ENCODE measurements around the gene RND2. TPM values are rescaled to one million over a fixed set of nuclear protein-coding genes. Genes with fewer than 3 reads are reported as not detected.

RND2 gene
- total and polyA plus RNA-seq, 2 experiments from 2014 or later, result 18.5 to 22.9 TPM

DNA sequence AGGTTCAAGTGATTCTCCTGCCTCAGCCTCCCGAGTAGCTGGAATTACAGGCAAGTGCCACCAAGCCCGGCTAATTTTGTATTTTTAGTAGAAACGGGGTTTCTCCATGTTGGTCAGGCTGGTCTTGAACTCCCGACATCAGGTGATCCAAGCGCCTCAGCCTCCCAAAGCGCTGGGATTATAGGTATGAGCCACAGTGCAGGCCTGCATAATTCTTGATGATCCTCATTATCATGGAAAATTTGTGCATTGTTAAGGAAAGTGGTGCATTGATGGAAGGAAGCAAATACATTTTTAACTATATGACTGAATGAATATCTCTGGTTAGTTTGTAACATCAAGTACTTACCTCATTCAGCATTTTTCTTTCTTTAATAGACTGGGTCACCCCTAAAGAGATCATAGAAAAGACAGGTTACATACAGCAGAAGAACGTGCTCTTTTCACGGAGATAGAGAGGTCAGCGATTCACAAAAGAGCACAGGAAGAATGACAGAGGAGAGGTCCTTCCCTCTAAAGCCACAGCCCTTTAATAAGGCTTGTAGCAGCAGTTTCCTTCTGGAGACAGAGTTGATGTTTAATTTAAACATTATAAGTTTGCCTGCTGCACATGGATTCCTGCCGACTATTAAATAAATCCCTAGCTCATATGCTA, 38.1 kb downstream of the RND2 start:
- H3K4me1 ChIP-seq (ENCODE audit: insufficient read depth), result peaks cover 32% of the 10 kb centered on the region
- peak; percentile 69; the same call in 1 of the 2 replicates for TF ChIP-seq NANOG (IDR thresholded peaks at IDR 0.05; ENCODE audit: borderline replicate concordance)
- TF ChIP-seq, protein P1, sequence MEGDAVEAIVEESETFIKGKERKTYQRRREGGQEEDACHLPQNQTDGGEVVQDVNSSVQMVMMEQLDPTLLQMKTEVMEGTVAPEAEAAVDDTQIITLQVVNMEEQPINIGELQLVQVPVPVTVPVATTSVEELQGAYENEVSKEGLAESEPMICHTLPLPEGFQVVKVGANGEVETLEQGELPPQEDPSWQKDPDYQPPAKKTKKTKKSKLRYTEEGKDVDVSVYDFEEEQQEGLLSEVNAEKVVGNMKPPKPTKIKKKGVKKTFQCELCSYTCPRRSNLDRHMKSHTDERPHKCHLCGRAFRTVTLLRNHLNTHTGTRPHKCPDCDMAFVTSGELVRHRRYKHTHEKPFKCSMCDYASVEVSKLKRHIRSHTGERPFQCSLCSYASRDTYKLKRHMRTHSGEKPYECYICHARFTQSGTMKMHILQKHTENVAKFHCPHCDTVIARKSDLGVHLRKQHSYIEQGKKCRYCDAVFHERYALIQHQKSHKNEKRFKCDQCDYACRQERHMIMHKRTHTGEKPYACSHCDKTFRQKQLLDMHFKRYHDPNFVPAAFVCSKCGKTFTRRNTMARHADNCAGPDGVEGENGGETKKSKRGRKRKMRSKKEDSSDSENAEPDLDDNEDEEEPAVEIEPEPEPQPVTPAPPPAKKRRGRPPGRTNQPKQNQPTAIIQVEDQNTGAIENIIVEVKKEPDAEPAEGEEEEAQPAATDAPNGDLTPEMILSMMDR (conservative IDR thresholded peaks at IDR 0.05; ENCODE audit: low read depth in 2 of 2), result no peak
- peaks cover 24% of the 10 kb centered on the region for H3K4me1 Mint-ChIP-seq
- peak overlapping the region; percentile 25; the same call in 1 of the 2 replicates for H3K4me2 ChIP-seq
- DNase-seq (ENCODE audit: low spot score), result peak; percentile 18
- no peaks in the 10 kb centered on the region for H4K20me1 ChIP-seq (replicated peaks; ENCODE audit: insufficient read depth)
- no peaks in the 10 kb centered on the region for H3K27me3 ChIP-seq (ENCODE audit: insufficient read depth)
- no peak overlapping the region for H2AFZ ChIP-seq
- H3K27ac ChIP-seq (ENCODE audit: low read depth), result peak overlapping the region; percentile 39
- H3K27me3 Mint-ChIP-seq (ENCODE audit: insufficient read depth, low read depth, poor library complexity), result peaks cover 10% of the 10 kb centered on the region
- H3K4me3 Mint-ChIP-seq, result no peak overlapping the region; the same call in 2 of the 3 replicates
- H3K36me3 ChIP-seq (ENCODE audit: insufficient read depth), result no peaks in the 10 kb centered on the region
- peaks cover 3% of the 10 kb centered on the region; the same call in 1 of the 2 replicates for H3F3A ChIP-seq (replicated peaks; ENCODE audit: low read depth)
- no peak overlapping the region for H3K4me3 ChIP-seq
- no peaks in the 10 kb centered on the region for H3K79me2 ChIP-seq (replicated peaks; ENCODE audit: insufficient read depth)
- peak overlapping the region; percentile 57 for H3K27ac Mint-ChIP-seq
- ATAC-seq, result peak; percentile 57
- peaks cover 33% of the 10 kb centered on the region for H3K36me3 Mint-ChIP-seq (ENCODE audit: low read depth)
- no peaks in the 10 kb centered on the region for H3K9me3 Mint-ChIP-seq
- H3K9me2 ChIP-seq (ENCODE audit: insufficient read depth), result no peaks in the 10 kb centered on the region

DNA sequence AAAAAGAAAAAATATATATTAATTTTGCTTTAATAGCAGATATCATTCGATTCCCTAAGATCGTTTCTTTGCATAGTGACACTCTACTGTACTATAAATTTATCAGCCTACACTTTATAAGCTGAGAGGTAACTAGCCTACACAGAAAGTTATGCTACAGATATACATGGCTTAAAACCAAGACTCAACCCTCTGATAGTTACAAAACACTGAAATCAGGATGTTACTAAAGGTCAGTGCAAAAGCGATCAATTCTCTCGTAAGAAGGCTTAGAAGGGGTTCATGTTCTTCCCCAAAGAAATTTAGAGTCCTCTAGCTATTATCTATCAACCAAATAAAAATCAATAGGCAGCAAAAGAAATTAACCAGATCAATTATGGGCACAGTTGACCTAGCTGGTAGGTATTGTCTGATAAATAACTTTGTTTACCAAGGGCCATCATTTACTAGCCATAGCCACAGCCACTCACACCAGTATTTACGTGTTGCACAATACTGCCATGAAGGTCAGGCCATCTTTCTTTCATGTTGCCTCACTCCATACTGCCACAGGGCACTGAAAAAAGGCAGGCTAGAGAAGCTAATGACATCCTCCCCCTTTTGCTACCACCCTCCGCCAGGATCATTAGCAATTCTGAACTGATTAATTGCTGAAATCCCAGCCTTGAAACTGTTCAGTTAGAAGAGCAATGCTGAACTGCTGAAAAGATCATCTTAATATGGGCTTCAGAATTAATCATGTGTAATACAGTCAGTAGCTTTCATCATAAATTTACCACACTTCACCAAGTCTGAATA, 43.7 kb downstream of the RND2 start:
- Histone ChIP-seq H3K9me2 (ENCODE audit: insufficient read depth) (no peaks in the 10 kb centered on the region), H3K36me3 (ENCODE audit: insufficient read depth) (peaks cover 7% of the 10 kb centered on the region; the same call in 1 of the 2 replicates), H3K4me1 (ENCODE audit: insufficient read depth) (peaks cover 12% of the 10 kb centered on the region), H2AFZ (no peak overlapping the region), H3K4me3 (no peak overlapping the region), H3F3A (replicated peaks; ENCODE audit: low read depth) (peaks cover 10% of the 10 kb centered on the region), H3K27me3 (ENCODE audit: insufficient read depth) (no peaks in the 10 kb centered on the region), H4K20me1 (replicated peaks; ENCODE audit: insufficient read depth) (no peaks in the 10 kb centered on the region), H3K4me2 (no peak overlapping the region), H3K27ac (ENCODE audit: low read depth) (peak overlapping the region; percentile 56), H3K79me2 (replicated peaks; ENCODE audit: insufficient read depth) (no peaks in the 10 kb centered on the region)
- no peak overlapping the region for H3K4me3 Mint-ChIP-seq
- H3K36me3 Mint-ChIP-seq (ENCODE audit: low read depth), result peaks cover 32% of the 10 kb centered on the region
- DNase-seq (ENCODE audit: low spot score) (no peak), ATAC-seq (no peak)
- peak overlapping the region; percentile 86; the same call in 1 of the 2 replicates for H3K27ac Mint-ChIP-seq
- peaks cover 1% of the 10 kb centered on the region for H3K27me3 Mint-ChIP-seq (ENCODE audit: insufficient read depth, low read depth, poor library complexity)
- H3K9me3 Mint-ChIP-seq, result no peaks in the 10 kb centered on the region
- TF ChIP-seq, protein P2, sequence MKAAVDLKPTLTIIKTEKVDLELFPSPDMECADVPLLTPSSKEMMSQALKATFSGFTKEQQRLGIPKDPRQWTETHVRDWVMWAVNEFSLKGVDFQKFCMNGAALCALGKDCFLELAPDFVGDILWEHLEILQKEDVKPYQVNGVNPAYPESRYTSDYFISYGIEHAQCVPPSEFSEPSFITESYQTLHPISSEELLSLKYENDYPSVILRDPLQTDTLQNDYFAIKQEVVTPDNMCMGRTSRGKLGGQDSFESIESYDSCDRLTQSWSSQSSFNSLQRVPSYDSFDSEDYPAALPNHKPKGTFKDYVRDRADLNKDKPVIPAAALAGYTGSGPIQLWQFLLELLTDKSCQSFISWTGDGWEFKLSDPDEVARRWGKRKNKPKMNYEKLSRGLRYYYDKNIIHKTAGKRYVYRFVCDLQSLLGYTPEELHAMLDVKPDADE (IDR thresholded peaks at IDR 0.05), result no peak
- TF ChIP-seq EZH2 (IDR thresholded peaks at IDR 0.05; ENCODE audit: low read depth, unreplicated experiment) (no peak), CREB1 (CRISPR knock-in tag; IDR thresholded peaks at IDR 0.05; ENCODE audit: low read depth) (no peak), POLR2AphosphoS5 (IDR thresholded peaks at IDR 0.05; ENCODE audit: low read depth) (no peak)
- peaks cover 18% of the 10 kb centered on the region for H3K4me1 Mint-ChIP-seq

All from GM23338 (cell line).